Muscle layer of duodenum (tissue), 2 donors: ENCODE results near the gene PYURF.

Source experiments
- H3K27ac ChIP-seq: one replicate; pipeline ENCODE4 v1.7.0; 2013; ENCODE audit warnings: mild to moderate bottlenecking, low read length
- H3K27me3 ChIP-seq: one replicate; pipeline ENCODE4 v1.7.0; 2013; ENCODE audit warnings: low read depth, mild to moderate bottlenecking, control low read depth, low read length
- H3K36me3 ChIP-seq, 2 donors: one replicate each; pipeline ENCODE4 v1.7.0; 2013; ENCODE audit warnings: low read length in 2 of 2, control low read depth in 1 of 2, mild to moderate bottlenecking in 1 of 2; ENCODE audit not compliant: insufficient read depth in 2 of 2, control insufficient read depth in 1 of 2
- H3K4me1 ChIP-seq, 2 donors: one replicate each; pipeline ENCODE4 v1.7.0; 2013; ENCODE audit warnings: low read length in 2 of 2, mild to moderate bottlenecking in 2 of 2, control low read depth in 1 of 2, moderate library complexity in 1 of 2; ENCODE audit not compliant: insufficient read depth in 2 of 2, control insufficient read depth in 1 of 2
- H3K4me3 ChIP-seq, 2 donors: one replicate each; pipeline ENCODE4 v1.7.0; 2013; ENCODE audit warnings: low read length in 2 of 2, low read depth in 1 of 2, mild to moderate bottlenecking in 1 of 2
- H3K9me3 ChIP-seq, 2 donors: one replicate each; pipeline ENCODE4 v1.7.0; 2013; ENCODE audit warnings: low read length in 2 of 2, control low read depth in 1 of 2, mild to moderate bottlenecking in 1 of 2; ENCODE audit not compliant: control insufficient read depth in 1 of 2
- donor health status: healthy.

PYURF gene

GRCh38 chr4:88497859-88498409 is 25.6 kb downstream of the PYURF start:
- H3K4me3 ChIP-seq: no peak overlapping the region
- H3K9me3 ChIP-seq: no peaks in the 10 kb centered on the region
- H3K4me1 ChIP-seq: no peaks in the 10 kb centered on the region
- peaks cover 10 to 16% of the 10 kb centered on the region in 2 donors for H3K36me3 ChIP-seq
- H3K27ac ChIP-seq: no peak overlapping the region
- H3K27me3 ChIP-seq: no peaks in the 10 kb centered on the region

- no peaks in the 10 kb centered on the region for H3K27me3 ChIP-seq
- H3K27ac ChIP-seq: no peak overlapping the region
- no peaks in the 10 kb centered on the region for H3K4me1 ChIP-seq
- no peak overlapping the region for H3K4me3 ChIP-seq
- H3K9me3 ChIP-seq: no peaks in the 10 kb centered on the region
- H3K36me3 ChIP-seq: peaks cover 8 to 9% of the 10 kb centered on the region in 2 donors
These were observed 34.3 kb downstream of the PYURF start for GRCh38 chr4:88489100-88489761.

GRCh38 chr4:88481537-88481936 is 42.0 kb downstream of the PYURF start:
- Histone ChIP-seq H3K4me1 (no peaks in the 10 kb centered on the region), H3K9me3 (no peaks in the 10 kb centered on the region), H3K36me3 (no peaks in the 10 kb centered on the region), H3K27ac (no peak overlapping the region), H3K4me3 (no peak overlapping the region), H3K27me3 (no peaks in the 10 kb centered on the region)

GRCh38 chr4:88478247-88478646 is 45.3 kb downstream of the PYURF start:
- H3K36me3 ChIP-seq: peaks cover 0 to 5% of the 10 kb centered on the region in 2 donors
- no peak overlapping the region for H3K4me3 ChIP-seq
- H3K27me3 ChIP-seq: no peaks in the 10 kb centered on the region
- no peaks in the 10 kb centered on the region for H3K9me3 ChIP-seq
- no peaks in the 10 kb centered on the region for H3K4me1 ChIP-seq
- H3K27ac ChIP-seq: no peak overlapping the region

GRCh38 chr4:88477229-88477860 is 46.2 kb downstream of the PYURF start:
- H3K27ac ChIP-seq: no peak overlapping the region
- no peaks in the 10 kb centered on the region for H3K4me1 ChIP-seq
- H3K4me3 ChIP-seq: no peak overlapping the region
- H3K36me3 ChIP-seq: peaks cover 1 to 5% of the 10 kb centered on the region in 2 donors
- H3K9me3 ChIP-seq: no peaks in the 10 kb centered on the region
- no peaks in the 10 kb centered on the region for H3K27me3 ChIP-seq
